Measurements from ENCODE around the gene TRAFD1. TPM values are rescaled to one million over a fixed set of nuclear protein-coding genes. Genes with fewer than 3 reads are reported as not detected.
"Not testable (repeated sequence)": the region's sequence is repeated elsewhere in the genome, so short reads cannot be mapped to it uniquely, and the experiment has no call there.

TRAFD1 gene
- total RNA-seq, 1 experiment from 2014 or later = 37.8 TPM

DNA sequence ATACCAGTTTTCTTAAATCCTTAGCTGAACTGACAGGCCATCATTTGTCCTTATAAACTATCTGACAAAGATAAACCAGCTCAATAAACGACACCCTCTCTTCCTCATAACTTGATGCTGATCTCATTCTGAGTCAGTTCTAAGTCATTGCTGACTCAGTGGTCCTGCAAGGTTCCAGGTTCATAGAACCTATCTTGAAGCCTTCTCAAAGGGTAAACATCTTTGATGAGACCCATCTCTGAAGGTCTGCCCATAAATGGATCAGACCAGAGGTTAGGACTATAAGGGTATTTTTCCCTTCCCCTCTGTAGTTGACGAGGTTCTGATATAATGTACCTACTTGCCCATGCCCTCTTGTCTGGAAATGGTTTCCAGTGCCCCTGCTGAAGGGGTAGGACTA lies 28.7 kb upstream of the TRAFD1 start:
- BruUV-seq (replicated peaks) = no TSS peak
- POLR2A ChIA-PET (ENCODE audit: low non-redundant PET) = no interaction called here
- Histone ChIP-seq H3K27ac (ENCODE audit: low read depth, low read length, poor library complexity, severe bottlenecking) (no peak overlapping the region), H3K4me3 (ENCODE audit: low read depth, low read length, poor library complexity, severe bottlenecking) (no peak overlapping the region), H3K4me1 (ENCODE audit: insufficient read depth, low read length, poor library complexity, severe bottlenecking) (no peaks in the 10 kb centered on the region), H3K36me3 (ENCODE audit: insufficient read depth, low read length, poor library complexity, severe bottlenecking) (peaks cover 41% of the 10 kb centered on the region), H3K9me3 (ENCODE audit: low read depth, low read length, poor library complexity, severe bottlenecking) (no peaks in the 10 kb centered on the region), H3K27me3 (replicated peaks; ENCODE audit: insufficient read depth, low read depth, low read length, poor library complexity) (no peaks in the 10 kb centered on the region)
- TF ChIP-seq, protein P1, sequence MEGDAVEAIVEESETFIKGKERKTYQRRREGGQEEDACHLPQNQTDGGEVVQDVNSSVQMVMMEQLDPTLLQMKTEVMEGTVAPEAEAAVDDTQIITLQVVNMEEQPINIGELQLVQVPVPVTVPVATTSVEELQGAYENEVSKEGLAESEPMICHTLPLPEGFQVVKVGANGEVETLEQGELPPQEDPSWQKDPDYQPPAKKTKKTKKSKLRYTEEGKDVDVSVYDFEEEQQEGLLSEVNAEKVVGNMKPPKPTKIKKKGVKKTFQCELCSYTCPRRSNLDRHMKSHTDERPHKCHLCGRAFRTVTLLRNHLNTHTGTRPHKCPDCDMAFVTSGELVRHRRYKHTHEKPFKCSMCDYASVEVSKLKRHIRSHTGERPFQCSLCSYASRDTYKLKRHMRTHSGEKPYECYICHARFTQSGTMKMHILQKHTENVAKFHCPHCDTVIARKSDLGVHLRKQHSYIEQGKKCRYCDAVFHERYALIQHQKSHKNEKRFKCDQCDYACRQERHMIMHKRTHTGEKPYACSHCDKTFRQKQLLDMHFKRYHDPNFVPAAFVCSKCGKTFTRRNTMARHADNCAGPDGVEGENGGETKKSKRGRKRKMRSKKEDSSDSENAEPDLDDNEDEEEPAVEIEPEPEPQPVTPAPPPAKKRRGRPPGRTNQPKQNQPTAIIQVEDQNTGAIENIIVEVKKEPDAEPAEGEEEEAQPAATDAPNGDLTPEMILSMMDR (conservative IDR thresholded peaks at IDR 0.05; ENCODE audit: low read depth, low read length) = no peak
- no peak for TF ChIP-seq EZH2 (IDR thresholded peaks at IDR 0.05; ENCODE audit: borderline replicate concordance, low read depth, low read length, poor library complexity, severe bottlenecking)
- CTCF ChIA-PET = no interaction called here
- DNase-seq (ENCODE audit: low spot score) = no peak
- intact Hi-C loops (cut with micrococcal nuclease; ENCODE audit: unreplicated experiment) = no loop called here

DNA sequence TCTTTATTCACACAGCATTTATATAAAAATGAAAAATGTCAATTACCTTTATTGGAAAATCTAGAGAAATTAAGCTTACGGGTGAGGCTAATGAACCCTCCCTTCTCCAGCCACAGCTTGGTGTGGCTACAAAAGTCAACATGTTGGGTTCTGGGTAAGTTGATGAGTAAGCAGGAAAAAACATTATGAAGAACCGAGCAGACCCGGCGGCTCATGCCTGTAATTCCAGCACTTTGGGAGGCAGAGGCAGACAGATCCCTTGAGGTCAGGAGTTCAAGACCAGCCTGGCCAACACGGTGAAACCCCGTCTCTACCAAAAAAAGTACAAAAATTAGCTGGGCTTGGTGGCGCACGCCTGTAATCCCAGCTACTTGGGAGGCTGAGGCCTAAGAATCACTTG lies 27.7 kb upstream of the TRAFD1 start:
- H3K9me3 ChIP-seq (ENCODE audit: low read depth, low read length, poor library complexity, severe bottlenecking) = no peaks in the 10 kb centered on the region
- ChIA-PET CTCF (no interaction called here), POLR2A (ENCODE audit: low non-redundant PET) (no interaction called here)
- DNase-seq (ENCODE audit: low spot score) = no peak
- no peaks in the 10 kb centered on the region for H3K27me3 ChIP-seq (replicated peaks; ENCODE audit: insufficient read depth, low read depth, low read length, poor library complexity)
- H3K4me3 ChIP-seq (ENCODE audit: low read depth, low read length, poor library complexity, severe bottlenecking) = no peak overlapping the region
- no peak for TF ChIP-seq EZH2 (IDR thresholded peaks at IDR 0.05; ENCODE audit: borderline replicate concordance, low read depth, low read length, poor library complexity, severe bottlenecking)
- TF ChIP-seq, protein P1 (conservative IDR thresholded peaks at IDR 0.05; ENCODE audit: low read depth, low read length) = no peak
- H3K27ac ChIP-seq (ENCODE audit: low read depth, low read length, poor library complexity, severe bottlenecking) = no peak overlapping the region
- H3K4me1 ChIP-seq (ENCODE audit: insufficient read depth, low read length, poor library complexity, severe bottlenecking) = no peaks in the 10 kb centered on the region
- no TSS peak for BruUV-seq (replicated peaks)
- H3K36me3 ChIP-seq (ENCODE audit: insufficient read depth, low read length, poor library complexity, severe bottlenecking) = peaks cover 40% of the 10 kb centered on the region
- intact Hi-C loops (cut with micrococcal nuclease; ENCODE audit: unreplicated experiment) = no loop called here

DNA sequence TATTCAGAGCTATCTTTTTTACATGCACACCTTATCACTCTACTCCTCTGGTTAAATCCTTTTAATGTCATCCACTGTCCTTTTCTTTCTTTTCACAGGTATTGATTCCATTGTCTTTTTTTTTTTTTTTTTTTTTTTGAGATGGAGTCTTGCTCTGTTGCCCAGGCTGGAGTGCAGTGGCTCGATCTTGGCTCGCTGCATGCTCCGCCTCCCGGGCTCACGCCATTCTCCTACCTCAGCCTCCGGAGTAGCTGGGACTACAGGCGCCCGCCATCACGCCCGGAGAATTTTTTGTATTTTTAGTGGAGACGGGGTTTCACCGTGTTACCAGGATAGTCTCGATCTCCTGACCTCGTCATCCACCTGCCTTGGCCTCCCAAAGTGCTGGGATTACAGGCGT lies 24.9 kb upstream of the TRAFD1 start:
- intact Hi-C loops (cut with micrococcal nuclease; ENCODE audit: unreplicated experiment) = not testable (repeated sequence)

DNA sequence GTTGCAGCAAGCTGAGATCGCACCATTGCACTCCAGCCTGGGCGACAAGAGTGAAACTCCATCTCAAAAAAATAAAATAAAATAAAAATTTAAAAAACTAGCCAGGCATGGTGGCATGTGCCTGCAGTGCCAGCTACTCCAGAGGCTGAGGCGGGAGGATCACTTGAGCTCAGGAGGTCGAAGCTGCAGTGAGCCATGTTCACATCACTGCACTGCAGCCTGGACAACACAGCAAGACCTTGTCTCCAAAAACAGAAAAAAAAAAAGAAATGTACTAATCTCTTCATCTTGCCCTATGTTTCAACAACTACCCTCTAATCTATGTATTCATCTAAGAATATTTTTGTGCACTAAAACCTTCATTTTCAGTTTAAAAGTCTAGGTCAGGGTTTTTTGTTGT lies 23.2 kb upstream of the TRAFD1 start:
- no peak overlapping the region for H3K4me3 ChIP-seq (ENCODE audit: low read depth, low read length, poor library complexity, severe bottlenecking)
- intact Hi-C loops (cut with micrococcal nuclease; ENCODE audit: unreplicated experiment) = no loop called here
- no peaks in the 10 kb centered on the region for H3K27me3 ChIP-seq (replicated peaks; ENCODE audit: insufficient read depth, low read depth, low read length, poor library complexity)
- POLR2A ChIA-PET (ENCODE audit: low non-redundant PET) = interaction anchor here (0.6 kb wide), 1 partner anchor 361 kb away, joined by 3 read pairs; no protein-coding TSS in a partner anchor
- CTCF ChIA-PET = interaction anchor here (0.6 kb wide), 1 partner anchor 84 kb away, joined by 4 read pairs; no protein-coding TSS in a partner anchor
- H3K27ac ChIP-seq (ENCODE audit: low read depth, low read length, poor library complexity, severe bottlenecking) = no peak overlapping the region
- peaks cover 31% of the 10 kb centered on the region for H3K36me3 ChIP-seq (ENCODE audit: insufficient read depth, low read length, poor library complexity, severe bottlenecking)
- peaks cover 13% of the 10 kb centered on the region for H3K4me1 ChIP-seq (ENCODE audit: insufficient read depth, low read length, poor library complexity, severe bottlenecking)
- no peak for DNase-seq (ENCODE audit: low spot score)
- TF ChIP-seq, protein P1 (conservative IDR thresholded peaks at IDR 0.05; ENCODE audit: low read depth, low read length) = no peak
- no peak for TF ChIP-seq EZH2 (IDR thresholded peaks at IDR 0.05; ENCODE audit: borderline replicate concordance, low read depth, low read length, poor library complexity, severe bottlenecking)
- BruUV-seq (replicated peaks) = no TSS peak
- no peaks in the 10 kb centered on the region for H3K9me3 ChIP-seq (ENCODE audit: low read depth, low read length, poor library complexity, severe bottlenecking)

More for the DNA sequence above, 24.9 kb upstream of the TRAFD1 start:
- BruUV-seq (replicated peaks); POLR2A ChIA-PET (ENCODE audit: low non-redundant PET); H3K4me3 ChIP-seq (ENCODE audit: low read depth, low read length, poor library complexity, severe bottlenecking); H3K9me3 ChIP-seq (ENCODE audit: low read depth, low read length, poor library complexity, severe bottlenecking); DNase-seq (ENCODE audit: low spot score); H3K27ac ChIP-seq (ENCODE audit: low read depth, low read length, poor library complexity, severe bottlenecking); H3K4me1 ChIP-seq (ENCODE audit: insufficient read depth, low read length, poor library complexity, severe bottlenecking); H3K27me3 ChIP-seq (replicated peaks; ENCODE audit: insufficient read depth, low read depth, low read length, poor library complexity): not testable (repeated sequence)
- CTCF ChIA-PET = interaction anchor here (0.6 kb wide), 1 partner anchor 18 kb away, joined by 8 read pairs; no protein-coding TSS in a partner anchor
- peaks cover 31% of the 10 kb centered on the region for H3K36me3 ChIP-seq (ENCODE audit: insufficient read depth, low read length, poor library complexity, severe bottlenecking)

DNA sequence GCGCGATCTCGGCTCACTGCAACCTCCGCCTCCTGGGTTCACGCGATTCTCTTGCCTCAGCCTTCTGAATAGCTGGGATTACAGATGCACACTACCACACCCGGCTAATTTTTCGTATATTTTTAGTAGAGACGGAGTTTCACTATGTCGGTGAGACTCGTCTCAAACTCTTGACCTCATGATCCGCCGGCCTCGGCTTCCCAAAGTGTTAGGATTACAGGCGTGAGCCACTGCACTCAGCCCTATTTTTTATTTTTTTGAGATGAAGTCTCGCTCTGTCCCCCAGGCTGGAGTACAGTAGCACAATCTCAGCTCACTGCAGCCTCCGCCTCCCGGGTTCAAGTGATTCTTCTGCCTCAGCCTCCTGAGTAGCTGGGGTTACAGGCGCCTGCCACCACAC lies 22.6 kb upstream of the TRAFD1 start:
- CTCF ChIA-PET = not testable (repeated sequence)

More for the DNA sequence above, 22.6 kb upstream of the TRAFD1 start:
- H3K36me3 ChIP-seq (ENCODE audit: insufficient read depth, low read length, poor library complexity, severe bottlenecking) = peaks cover 29% of the 10 kb centered on the region
- H3K27ac ChIP-seq (ENCODE audit: low read depth, low read length, poor library complexity, severe bottlenecking); POLR2A ChIA-PET (ENCODE audit: low non-redundant PET); H3K9me3 ChIP-seq (ENCODE audit: low read depth, low read length, poor library complexity, severe bottlenecking); BruUV-seq (replicated peaks); DNase-seq (ENCODE audit: low spot score); H3K27me3 ChIP-seq (replicated peaks; ENCODE audit: insufficient read depth, low read depth, low read length, poor library complexity); intact Hi-C loops (cut with micrococcal nuclease; ENCODE audit: unreplicated experiment); H3K4me3 ChIP-seq (ENCODE audit: low read depth, low read length, poor library complexity, severe bottlenecking): not testable (repeated sequence)
- peaks cover 13% of the 10 kb centered on the region for H3K4me1 ChIP-seq (ENCODE audit: insufficient read depth, low read length, poor library complexity, severe bottlenecking)

All from A673 (cell line).